Muscle of leg (tissue), 11 donors: ENCODE results near the gene RNF151. TPM values are rescaled to one million over a fixed set of nuclear protein-coding genes. Genes with fewer than 3 reads are reported as not detected.

Experiments
- DNase-seq: peaks from one replicate; pipeline ENCODE4 v3.0.0; 2013
- H3K27ac ChIP-seq: one replicate; pipeline ENCODE4 v1.5.1; 2013; ENCODE audit warnings: mild to moderate bottlenecking, low read length, control low read depth
- H3K27me3 ChIP-seq: one replicate; pipeline ENCODE4 v1.6.1; 2013; ENCODE audit warnings: low read length; ENCODE audit not compliant: control insufficient read depth, insufficient read depth
- H3K36me3 ChIP-seq: one replicate; pipeline ENCODE4 v1.6.1; 2013; ENCODE audit warnings: low read length; ENCODE audit not compliant: control insufficient read depth, insufficient read depth
- H3K4me1 ChIP-seq: one replicate; pipeline ENCODE4 v1.6.1; 2013; ENCODE audit warnings: low read length; ENCODE audit not compliant: control insufficient read depth, insufficient read depth
- H3K4me3 ChIP-seq: one replicate; pipeline ENCODE4 v1.5.1; 2013; ENCODE audit warnings: low read length, control low read depth
- H3K9me3 ChIP-seq: replicated peaks from 2 replicates; pipeline ENCODE4 v1.6.1; 2013; ENCODE audit warnings: low read depth, low read length; ENCODE audit not compliant: control insufficient read depth
- WGBS: methylation state at CpG from one replicate; pipeline ENCODE4 v1.1.5; 2013; ENCODE audit warnings: missing lambda C conversion rate; ENCODE audit not compliant: insufficient coverage; 5-methylcytosine and 5-hydroxymethylcytosine counted together
- polyA plus RNA-seq, 8 donors: library from polyadenylated mRNA; unstranded; fragments of 120-200 nt; gene quantifications; one replicate each; pipeline versions ENCODE4 v1.2.1 to v1.2.3, GENCODE V29; 2013; ENCODE audit warnings: inconsistent platforms in 1 of 8, low replicate concordance in 1 of 8; ENCODE audit not compliant: insufficient read length in 8 of 8, insufficient read depth in 1 of 8
- total RNA-seq: library from RNA; stranded (reverse); fragments of 120-200 nt; gene quantifications from one replicate; pipeline ENCODE4 v1.2.4, GENCODE V29; 2013

Gene RNF151
- total and polyA plus RNA-seq, 9 donors = not detected

DNA sequence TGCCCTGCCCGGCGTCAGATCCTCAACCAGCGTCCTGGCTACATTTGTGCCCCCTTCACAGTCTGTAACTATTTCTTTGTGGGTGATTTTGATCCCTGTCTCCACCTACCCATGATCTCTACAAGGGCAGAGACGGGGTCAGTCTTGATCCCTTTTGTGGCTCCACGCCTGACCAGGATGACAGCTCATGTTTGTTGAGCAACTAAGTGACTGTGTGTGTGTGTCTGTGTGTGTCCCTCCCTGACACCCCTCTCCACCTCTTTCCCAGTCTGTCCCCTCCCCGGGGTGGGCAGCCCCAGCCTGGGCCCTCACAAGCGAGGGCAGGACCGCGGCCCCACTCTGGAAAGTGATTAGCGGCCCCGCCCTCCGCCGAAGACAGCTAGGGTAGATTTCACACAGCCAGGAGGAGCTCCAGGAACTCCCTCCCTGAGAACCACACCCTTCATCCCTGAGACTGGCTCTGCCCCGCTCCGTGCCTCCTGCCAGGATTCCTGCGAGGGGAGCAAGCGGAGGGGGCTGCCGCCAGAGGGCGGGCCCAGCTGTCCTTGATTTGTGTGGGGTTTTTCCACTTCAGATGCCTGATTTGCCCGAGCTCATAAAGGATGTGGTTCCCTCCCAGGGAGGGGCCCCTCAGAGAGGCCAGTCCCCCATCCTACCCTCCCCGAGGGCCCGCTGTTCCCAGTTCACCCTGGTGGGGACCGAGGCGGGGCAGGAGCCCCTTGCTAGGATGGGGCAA is 43.2 kb upstream of the RNF151 start:
- H3K9me3 ChIP-seq = no peaks in the 10 kb centered on the region
- no peak overlapping the region for H3K4me3 ChIP-seq
- WGBS = 4% methylated on average over 4 of the region's 24 CpGs
- H3K4me1 ChIP-seq = peaks cover 20% of the 10 kb centered on the region
- peak; percentile 45 for DNase-seq
- H3K27me3 ChIP-seq = peaks cover 61% of the 10 kb centered on the region
- no peak overlapping the region for H3K27ac ChIP-seq
- H3K36me3 ChIP-seq = no peaks in the 10 kb centered on the region

DNA sequence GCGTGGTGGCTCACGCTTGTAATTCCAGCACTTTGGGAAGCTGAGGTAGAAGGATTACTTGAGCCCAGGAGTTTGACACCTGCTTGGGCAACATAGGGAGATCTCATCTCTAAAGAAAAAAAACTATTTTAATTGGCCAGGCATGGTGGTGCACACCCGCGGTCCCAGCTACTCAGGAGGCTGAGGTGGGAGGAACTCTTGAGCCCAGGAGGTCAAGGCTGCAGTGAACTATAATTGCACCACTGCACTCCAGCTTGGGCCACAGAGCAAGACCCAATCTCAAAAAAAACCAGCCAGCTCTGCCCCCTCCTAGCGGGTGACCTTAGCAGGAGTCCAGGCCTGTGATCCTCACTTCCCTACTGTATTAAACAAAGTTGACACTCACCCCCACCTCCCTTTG is 42.6 kb upstream of the RNF151 start:
- H3K36me3 ChIP-seq = no peaks in the 10 kb centered on the region
- DNase-seq = no peak
- H3K4me1 ChIP-seq = peaks cover 18% of the 10 kb centered on the region
- peaks cover 55% of the 10 kb centered on the region for H3K27me3 ChIP-seq
- H3K4me3 ChIP-seq = no peak overlapping the region
- WGBS = 55% methylated on average over 5 of the region's 5 CpGs
- H3K9me3 ChIP-seq = no peaks in the 10 kb centered on the region
- no peak overlapping the region for H3K27ac ChIP-seq

DNA sequence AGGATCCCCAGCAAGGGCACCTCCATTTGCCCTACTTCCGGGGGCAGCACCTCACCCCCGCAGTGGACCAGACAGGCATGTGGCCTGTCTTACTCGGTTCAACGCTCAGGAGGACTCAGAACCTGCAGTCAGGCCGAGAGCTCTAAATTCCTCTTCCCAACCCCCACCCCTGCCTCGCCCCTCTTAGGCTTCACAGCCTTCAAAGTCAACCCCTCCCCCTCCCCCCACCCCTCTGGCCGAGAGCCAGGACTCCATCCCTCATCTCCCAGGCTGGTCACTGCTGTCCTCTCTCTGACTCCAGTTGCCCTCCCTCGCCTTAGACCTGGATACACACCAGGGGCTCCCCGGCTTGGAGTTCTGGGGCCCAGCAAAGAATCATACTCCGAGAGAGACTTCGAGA is 40.4 kb upstream of the RNF151 start:
- Histone ChIP-seq H3K27me3 (peaks cover 37% of the 10 kb centered on the region), H3K36me3 (no peaks in the 10 kb centered on the region), H3K4me1 (peaks cover 21% of the 10 kb centered on the region), H3K4me3 (no peak overlapping the region), H3K27ac (no peak overlapping the region), H3K9me3 (no peaks in the 10 kb centered on the region)
- 57% methylated on average over 7 of the region's 11 CpGs for WGBS
- no peak for DNase-seq

DNA sequence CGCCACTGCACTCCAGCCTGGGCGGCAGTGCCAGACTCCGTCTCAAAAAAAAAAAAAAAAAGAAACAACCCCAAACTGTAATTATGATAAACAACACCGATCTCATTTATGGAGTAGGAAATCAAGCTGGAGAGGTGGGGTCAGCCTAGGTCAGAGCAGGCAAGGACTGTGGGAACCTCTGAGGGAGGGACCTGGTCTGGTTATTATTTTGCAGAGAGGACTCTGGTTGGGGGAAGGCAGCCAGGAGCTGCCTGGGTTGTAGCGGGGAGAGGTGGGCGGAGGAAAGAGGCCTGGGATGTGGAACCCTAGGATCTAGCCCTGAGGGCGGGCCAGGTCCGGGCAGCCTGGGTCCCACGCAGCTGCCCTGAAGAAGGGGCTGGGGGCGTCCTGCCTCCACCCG is 37.6 kb upstream of the RNF151 start:
- no peaks in the 10 kb centered on the region for H3K36me3 ChIP-seq
- H3K27ac ChIP-seq = no peak overlapping the region
- peak; percentile 55 for DNase-seq
- peak overlapping the region; percentile 46 for H3K4me3 ChIP-seq
- H3K9me3 ChIP-seq = no peaks in the 10 kb centered on the region
- peaks cover 15% of the 10 kb centered on the region for H3K27me3 ChIP-seq
- H3K4me1 ChIP-seq = peaks cover 9% of the 10 kb centered on the region
- 0% methylated on average over 3 of the region's 11 CpGs for WGBS

DNA sequence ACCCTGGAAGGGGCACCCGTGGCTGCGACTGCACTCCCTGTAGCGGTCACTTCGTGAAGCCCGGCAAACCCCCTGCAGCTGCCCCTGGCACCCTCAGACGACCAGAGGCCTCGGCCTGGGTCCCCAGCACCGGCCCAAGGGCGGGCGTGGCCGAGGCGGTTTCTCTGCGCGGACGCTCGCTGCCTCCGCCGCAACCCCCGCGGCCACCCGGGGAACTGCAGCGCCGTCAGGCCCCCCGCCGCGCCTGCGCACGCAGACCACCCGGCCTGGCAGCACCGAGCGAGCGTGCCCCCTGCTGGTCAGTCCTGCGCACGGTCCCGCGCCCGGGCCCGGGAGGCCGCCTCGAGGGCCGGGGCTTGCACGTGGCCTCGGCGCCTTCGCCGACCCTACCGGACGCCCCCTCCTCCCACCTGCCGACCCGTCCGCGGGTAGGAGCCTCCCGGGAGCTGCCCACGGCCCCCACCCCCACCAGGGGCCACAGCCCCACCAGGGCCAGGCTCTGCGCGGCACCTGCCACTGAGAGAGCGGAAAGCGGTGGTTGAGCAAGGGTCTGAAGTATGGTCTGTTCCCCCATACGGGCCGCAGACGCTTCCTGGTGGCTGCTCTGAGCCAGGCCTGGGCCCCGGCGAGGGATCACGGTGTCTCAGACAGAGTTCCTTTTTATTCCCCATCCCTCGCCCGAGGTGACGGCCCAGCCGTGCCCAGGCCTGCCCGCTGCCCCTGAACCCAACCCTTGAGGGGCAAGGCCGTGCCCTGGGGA is 36.9 kb upstream of the RNF151 start:
- Histone ChIP-seq H3K4me3 (peak overlapping the region; percentile 46), H3K4me1 (peaks cover 9% of the 10 kb centered on the region), H3K27ac (no peak overlapping the region), H3K9me3 (no peaks in the 10 kb centered on the region), H3K27me3 (peaks cover 10% of the 10 kb centered on the region), H3K36me3 (no peaks in the 10 kb centered on the region)
- 6% methylated on average over 66 of the region's 70 CpGs for WGBS
- DNase-seq = peak; percentile 92

DNA sequence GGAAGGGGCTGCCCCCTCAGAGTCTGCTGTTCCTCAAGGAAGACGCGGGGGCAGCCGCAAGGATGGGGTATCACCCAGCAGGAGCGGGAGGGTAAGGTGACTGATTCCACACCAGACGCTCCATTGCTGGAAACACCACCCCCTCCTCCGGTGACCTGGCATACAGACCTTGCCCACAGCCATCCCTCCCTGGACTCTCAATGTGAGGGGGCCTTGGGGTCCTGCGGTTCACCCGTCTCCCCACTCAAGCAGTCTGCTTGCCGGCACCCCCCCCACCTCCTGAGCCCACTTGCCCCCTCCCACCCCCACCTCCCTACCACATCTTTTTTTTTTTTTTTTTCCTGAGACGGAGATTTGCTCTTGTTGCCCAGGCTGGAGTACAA is 36.3 kb upstream of the RNF151 start:
- DNase-seq = no peak
- 74% methylated on average over 3 of the region's 10 CpGs for WGBS
- Histone ChIP-seq H3K27me3 (peaks cover 9% of the 10 kb centered on the region), H3K36me3 (no peaks in the 10 kb centered on the region), H3K9me3 (no peaks in the 10 kb centered on the region), H3K4me1 (peaks cover 9% of the 10 kb centered on the region), H3K27ac (no peak overlapping the region), H3K4me3 (no peak overlapping the region)

DNA sequence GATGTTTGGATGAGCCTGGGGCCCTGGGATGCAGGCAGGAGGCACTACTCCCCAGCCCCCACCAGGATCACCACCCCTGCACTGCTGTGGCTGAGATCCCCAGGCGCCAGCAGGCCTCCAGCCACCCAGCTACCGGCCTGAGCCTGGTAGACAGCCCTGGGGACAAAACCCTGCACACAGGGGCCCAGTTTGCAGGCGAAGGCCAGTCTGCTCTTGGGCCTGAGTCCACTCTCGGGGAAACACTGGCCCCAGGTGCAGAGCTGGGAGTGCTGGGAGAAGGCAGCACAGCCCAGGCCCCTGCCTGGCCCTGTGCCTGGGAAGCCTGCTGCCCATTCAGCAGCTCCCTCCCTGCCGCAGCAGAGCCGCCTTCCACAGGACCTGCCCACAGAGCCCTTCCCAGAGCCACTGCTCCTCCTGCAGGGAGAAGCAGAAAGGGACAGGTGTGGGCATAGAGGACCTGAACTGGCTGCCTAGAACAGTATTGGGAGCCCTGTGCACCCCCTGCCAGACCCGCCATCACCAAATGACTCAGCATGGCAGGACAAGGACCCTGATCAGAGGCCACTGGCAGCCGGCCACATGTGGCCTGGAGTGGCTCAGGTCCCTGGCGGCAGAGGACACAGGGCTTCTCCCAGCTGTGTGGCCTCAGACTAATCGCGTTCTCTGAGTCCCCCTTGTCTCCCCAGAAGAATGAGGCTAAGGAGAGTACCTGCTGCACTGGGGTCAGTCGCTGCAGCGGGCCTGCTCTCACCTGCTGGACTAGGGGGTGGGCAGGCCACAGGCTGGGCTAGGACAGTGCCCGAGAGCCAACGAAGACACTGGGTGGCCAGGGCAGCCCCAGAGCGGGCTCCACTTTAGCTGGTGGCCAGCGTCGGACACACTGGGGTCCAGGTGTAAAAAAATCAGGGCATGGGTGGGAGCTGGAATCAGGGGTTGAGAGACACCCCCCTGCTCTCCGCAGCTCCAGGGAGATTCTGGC is 34.3 kb upstream of the RNF151 start:
- 67% methylated on average over 17 of the region's 19 CpGs for WGBS
- Histone ChIP-seq H3K27me3 (peaks cover 9% of the 10 kb centered on the region), H3K4me3 (no peak overlapping the region), H3K4me1 (peaks cover 13% of the 10 kb centered on the region), H3K36me3 (peaks cover 7% of the 10 kb centered on the region), H3K27ac (no peak overlapping the region), H3K9me3 (no peaks in the 10 kb centered on the region)
- DNase-seq = no peak

DNA sequence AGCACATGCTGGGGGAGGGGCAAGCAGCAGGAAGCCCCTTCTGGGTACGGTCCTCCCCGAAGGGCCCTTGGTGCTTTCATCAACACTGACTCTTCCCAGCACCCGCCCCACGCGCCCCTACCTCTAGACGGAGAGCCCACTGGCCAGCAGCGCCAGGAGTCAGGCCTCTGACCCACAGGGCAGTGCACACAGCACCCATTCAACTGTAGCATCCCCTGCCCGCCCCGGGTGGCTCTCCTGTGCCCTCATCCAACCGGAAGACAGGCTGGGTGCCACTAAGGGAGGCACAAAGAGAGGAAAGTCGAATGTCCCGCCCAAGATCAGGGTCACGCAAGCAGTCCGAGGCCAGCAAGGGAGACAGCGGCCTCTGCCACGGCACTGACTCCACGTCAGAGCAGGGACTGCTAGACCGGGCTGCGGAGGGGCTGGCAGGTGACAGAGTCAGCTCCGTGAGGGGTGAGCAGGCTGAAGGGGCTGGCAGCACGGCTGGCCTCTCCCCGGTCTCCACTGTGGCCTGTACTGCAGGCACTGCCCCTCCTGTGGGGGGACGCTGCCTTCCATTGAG is 33.5 kb upstream of the RNF151 start:
- Histone ChIP-seq H3K4me3 (no peak overlapping the region), H3K4me1 (peaks cover 13% of the 10 kb centered on the region), H3K9me3 (no peaks in the 10 kb centered on the region), H3K27ac (no peak overlapping the region), H3K27me3 (peaks cover 9% of the 10 kb centered on the region), H3K36me3 (peaks cover 14% of the 10 kb centered on the region)
- DNase-seq = no peak
- WGBS = 57% methylated on average over 22 of the region's 23 CpGs

DNA sequence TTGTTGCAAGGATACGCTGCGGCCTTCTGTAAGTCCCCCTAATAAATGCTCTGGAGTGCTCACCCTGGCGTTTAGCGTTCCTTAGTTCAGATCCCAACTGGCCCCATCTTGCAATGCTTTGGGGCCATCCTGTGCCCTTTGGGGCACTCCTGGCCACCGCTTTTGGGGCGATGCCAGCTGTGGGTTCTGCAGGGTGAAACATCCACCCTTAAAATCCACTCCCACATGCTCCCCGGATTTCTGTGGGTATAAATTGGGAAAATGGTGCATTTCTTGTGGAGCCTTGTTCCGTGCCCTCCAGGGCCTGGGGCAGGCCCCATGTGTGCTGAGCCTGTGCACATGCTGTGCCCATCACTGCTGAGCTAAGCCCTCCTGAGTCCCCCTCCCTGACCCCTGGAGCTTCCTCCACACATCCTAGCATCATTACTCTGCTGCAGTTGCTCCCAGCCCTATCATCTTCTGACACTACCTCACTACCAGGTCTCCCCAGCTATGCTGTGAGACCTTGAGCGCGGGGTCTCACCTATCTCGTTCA is 29.6 kb upstream of the RNF151 start:
- H3K9me3 ChIP-seq = no peaks in the 10 kb centered on the region
- peaks cover 5% of the 10 kb centered on the region for H3K27me3 ChIP-seq
- H3K4me1 ChIP-seq = peaks cover 21% of the 10 kb centered on the region
- peaks cover 37% of the 10 kb centered on the region for H3K36me3 ChIP-seq
- WGBS = 94% methylated on average over 5 of the region's 11 CpGs
- DNase-seq = no peak
- no peak overlapping the region for H3K4me3 ChIP-seq
- no peak overlapping the region for H3K27ac ChIP-seq
